Activated CD4-positive, alpha-beta T cell treated with anti-CD3 and anti-CD28 coated beads, Interleukin-2, amount 50 U/mL, for 48 hours (primary cell): ENCODE measurements around the gene NTRK2.
"Not testable (repeated sequence)": the region's sequence is repeated elsewhere in the genome, so short reads cannot be mapped to it uniquely, and the experiment has no call there.

Source experiments
- DNase-seq, 2 experiments: peaks; one replicate each; pipeline ENCODE4 v3.0.0-alpha.2; 2020

Gene NTRK2

DNA sequence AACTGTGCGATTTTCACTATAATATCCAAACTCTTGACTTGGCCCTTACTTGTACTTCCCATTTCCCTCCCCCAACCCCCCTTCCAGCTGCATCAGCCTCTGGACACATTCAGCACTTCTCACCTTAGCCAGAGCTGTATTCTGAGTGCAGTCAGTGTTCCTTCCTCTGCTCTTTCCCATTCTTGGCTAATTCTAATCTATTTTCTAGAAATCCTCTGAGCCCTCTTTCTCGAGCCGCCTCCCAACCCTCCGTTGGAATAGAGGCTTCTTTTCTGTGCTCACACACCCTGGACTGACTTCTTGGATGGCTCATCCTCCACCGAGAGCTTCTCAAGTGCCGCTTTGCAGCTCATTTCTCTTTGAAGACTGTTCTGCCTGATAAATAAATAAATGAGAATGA, 188.8 kb downstream of the NTRK2 start:
- DNase-seq: no peak

DNA sequence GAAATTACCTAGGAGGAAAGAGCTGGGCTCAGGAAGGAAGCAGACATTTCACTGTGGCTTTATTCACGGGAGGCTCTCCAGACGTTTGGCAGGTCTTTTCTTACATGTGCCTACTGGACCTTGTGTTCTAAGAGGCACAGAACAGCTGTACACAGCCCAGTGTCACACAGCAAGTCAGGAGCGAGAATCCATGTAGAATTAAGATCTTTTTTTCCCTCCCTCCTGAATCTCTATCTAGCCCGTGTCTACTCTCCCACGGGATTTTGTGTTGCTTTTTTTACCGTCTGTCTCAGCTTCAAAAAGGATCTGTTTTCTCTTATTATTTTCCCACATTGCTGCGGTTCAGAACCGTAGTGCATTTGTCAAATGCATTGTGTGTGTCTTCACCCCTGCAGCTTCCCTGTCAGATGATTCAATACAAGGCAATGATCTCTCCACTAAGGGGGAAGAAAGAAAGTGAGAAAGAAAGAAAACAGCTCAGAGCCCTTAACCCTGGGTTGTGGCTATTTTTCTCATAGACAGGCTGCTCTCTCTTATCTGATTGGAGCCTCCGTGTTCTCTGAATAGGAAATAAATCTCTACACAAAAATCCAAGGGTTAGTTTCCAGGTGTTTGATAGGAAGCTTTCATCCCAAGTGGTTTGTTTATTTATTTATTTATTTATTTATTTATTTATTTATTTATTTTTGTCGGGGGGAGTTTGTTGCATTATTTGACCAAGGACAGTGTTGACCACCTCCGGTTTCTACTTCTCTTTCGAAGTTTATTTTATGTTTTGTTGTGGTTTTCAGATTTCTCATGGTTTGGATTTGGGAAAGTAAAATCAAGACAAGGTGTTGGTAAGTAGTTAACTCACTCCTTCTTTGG, 191.0 kb downstream of the NTRK2 start:
- no peak for DNase-seq

DNA sequence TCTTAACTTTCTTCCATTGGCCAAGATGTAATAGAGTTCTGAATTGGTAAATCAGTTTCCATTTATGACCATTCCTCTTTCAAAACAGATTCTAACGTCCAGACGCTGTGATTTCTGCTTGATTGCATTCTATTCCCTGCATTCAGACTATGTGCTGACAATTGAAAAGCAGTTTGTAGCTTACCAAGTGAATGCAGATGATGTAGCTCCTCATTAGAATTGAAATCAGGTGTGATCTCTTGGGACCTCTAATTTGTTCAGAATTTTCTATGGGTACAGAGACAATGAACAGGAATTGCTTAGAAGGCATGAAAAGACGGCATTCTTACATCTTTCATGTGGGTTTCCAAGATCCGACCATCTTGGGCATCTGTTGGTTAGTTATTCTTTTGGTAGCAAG, 191.9 kb downstream of the NTRK2 start:
- DNase-seq: no peak

DNA sequence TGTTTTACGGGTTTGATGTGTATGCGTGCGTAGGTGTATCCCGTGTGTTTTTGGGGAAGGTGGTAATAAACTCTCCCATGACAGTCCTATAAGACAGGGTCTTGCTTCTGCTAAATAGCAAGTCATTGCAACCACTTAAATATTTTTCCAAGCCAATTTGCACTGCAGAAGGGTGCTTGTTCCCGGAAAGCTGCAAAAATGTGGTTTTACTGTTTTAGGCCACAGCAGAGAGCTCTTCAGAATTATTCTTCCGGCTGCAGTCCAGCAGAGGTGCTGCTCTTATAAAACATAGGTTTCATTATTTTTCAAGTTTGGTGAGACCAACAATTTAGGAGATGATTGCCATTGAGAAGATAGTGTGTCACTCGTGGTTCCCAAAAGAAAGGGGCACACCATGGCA, 192.8 kb downstream of the NTRK2 start:
- DNase-seq: no peak

DNA sequence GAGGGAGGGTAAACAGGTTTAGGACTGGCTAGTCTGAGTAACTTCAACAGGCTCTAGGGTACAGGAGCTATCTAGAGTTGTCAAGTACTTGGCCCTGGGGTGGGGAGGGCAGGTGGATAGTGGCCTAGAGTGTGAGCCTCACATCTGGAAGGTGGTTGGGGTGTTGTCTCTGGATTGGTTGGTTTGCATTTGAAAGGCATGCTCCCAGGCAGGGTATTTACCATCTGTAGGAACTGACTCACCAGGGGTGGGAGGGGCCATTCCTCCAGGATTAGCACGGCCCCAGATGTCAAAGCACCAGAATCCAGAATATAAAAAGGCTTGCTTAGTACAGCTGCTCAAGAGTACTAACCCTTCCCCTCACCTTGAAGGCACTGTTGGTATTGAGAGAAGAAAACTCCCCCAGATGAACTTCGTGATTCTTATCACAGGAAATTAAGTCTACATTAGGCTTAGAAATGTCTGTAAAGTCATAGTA, 193.3 kb downstream of the NTRK2 start:
- no peak for DNase-seq

- no peak for DNase-seq
Observed at GRCh38 chr9:84863372-84863771, 193.8 kb downstream of the NTRK2 start.

DNA sequence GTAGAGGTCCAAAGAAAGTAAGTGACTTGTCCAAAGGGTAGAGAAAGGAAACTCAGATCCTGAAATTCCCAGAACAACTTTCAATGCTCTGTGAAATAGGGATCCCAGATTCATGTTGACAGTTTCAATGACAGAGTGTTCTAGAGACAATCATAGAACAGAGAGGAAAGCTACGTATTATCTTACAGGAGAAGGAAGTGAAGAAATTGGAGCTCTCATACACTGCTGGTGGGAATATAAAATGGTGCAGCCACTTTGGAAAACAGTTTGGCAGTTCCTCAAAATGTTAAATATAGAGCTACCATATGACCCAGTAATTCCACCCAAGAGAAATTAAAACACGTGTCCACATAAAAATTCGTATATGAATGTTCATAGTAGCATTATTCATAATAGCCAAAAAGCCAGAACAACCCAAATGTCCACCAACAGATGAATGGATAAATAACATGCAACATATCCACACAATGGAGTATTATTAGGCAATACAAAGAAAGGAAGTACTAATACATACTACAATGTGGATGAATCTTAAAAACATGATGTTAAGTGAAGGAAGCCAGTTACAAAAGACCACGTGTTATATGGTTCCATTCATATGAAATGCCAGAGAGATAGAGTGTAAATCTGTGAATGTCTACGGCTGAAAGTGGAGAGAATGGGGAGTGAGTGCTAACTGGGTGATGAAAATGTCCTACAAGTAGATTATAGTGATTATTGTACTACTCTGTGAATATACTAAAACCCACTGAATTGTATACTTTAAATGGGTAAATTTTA, 197.1 kb downstream of the NTRK2 start:
- no peak for DNase-seq

- no peak for DNase-seq
Observed at GRCh38 chr9:84867186-84867585, 197.7 kb downstream of the NTRK2 start.

DNA sequence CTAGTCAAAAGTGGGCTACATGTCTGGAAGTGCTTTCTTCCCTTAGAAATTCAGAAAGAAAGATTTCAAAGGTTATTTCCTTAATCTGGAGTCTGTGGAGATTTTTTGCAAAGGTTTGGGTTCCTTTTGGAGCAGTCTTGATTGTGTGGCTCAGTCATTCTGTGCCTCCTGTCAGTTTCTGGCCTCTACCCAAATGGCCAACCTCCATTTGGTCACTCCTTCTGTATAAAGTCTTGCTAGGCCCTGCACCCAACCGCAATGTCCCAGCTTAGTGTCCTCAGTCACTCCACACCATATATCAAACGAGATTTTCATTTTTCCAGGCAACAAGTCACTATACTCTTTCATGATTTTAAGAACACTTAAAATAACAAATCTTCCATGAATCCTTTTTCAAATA, 199.6 kb downstream of the NTRK2 start:
- DNase-seq: no peak

GRCh38 chr9:84871983-84872382, 202.5 kb downstream of the NTRK2 start:
- DNase-seq: no peak

- no peak for DNase-seq
Observed at GRCh38 chr9:84874022-84874421, 204.5 kb downstream of the NTRK2 start.

DNA sequence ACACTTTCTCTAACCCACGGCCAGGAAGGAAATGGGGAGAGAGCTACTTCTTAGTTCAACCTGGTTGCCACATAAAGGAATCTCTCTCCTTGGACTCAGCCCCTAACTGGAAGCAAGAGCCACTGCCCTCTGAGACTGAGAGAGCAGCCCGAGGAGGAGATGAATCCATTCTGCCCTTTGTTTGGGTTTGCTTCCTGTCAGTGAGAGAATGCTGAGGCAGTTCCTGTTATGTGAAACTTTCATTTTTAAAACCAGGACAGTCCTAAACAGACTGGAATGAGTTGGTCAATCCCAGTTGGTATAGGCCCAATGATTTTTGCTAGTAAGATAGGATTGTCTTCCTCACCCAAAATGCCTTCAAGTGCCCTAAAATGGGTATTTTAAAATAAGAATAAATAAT, 205.1 kb downstream of the NTRK2 start:
- no peak for DNase-seq

- no peak for DNase-seq
Observed at GRCh38 chr9:84875193-84875592, 205.7 kb downstream of the NTRK2 start.

DNA sequence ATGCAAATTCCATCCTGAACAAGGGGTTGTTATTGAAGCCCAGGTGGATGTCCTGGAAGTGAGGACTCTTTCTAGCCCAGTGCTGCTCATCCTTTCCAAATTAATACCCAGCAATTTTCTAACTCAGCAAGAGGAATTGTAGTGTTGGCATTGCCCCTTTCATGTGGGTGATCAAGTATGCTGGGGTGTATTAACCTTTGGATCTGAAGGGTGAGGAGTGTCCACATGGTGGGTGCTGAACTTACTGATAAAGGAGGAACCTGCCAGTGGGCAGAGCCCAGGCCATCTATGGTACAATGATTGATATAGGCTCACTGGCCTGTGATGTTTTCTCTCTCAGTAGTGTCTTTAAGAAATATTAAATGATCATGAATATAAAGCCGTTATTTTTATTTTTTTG, 210.1 kb downstream of the NTRK2 start:
- no peak for DNase-seq

DNA sequence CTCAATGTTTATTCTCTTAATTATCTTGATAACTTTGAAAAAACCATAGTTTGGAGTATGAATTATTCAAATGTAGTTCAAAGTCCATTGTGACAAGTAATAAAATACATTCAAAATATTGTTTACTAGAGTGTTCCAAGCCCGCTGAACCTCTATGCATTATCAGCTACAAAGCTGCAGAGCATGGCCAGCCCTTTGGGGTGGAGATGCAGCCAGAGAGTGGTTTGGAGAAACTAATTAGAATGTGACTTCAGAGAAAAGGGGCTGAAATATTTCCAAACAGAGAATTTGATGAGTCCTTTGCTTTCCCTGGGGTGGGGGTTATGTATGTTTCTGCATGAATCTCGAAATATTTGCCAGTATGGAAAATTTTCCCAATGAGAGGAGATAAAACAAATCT, 211.3 kb downstream of the NTRK2 start:
- no peak for DNase-seq

GRCh38 chr9:84886866-84887265, 217.3 kb downstream of the NTRK2 start:
- no peak for DNase-seq

DNA sequence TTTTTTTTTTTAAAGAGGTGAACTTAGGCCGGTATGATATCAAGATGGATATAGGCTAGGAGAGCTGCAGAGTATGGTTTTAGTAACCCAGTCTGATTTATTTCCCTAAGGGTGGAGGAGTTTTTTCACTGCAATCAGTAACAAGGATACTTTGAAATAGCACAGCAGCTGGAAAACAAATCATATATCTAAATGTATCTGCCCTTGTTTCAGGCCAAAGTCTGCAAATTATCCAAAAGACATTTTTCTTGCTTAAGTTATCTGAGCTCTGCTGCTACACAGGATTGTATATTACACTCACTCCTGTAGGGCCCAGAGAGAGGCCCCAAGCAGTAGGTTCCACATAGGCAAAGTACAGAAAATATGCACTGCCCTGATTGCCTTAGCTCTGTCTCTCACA, 222.4 kb downstream of the NTRK2 start:
- DNase-seq: no peak

DNA sequence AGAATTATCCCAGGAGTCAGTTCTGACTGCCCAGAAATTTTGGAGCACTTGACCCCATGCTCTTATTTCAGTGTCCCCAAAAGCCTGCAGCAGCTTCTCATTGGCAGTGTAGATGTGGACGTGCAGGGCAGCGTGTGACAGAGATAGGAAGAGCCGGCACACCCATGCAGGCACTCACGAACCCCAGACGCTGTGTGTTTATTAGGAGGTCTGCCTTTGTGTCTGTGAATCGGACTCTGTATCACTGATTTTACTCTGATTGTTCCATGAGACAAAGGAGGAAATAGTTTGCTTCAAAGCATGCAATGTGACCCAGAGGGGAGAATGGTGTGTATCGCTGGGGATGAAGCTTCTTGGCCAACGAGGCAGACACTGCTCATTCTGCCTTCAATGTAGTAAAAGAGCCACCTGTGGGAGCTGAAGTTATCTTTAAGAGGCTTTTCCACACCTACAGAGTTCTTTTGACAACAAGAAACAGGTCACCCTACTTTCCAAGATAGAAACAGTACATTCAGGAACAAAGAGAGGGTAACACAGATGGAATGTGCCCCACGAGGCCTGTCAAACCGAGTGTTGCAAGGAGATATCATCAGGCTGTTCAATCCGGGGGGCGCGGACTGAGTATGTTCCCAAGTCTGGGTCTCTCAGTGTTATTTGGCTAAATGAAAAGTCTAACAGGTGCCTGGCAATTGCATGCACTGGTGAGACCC, 224.0 kb downstream of the NTRK2 start:
- no peak for DNase-seq

GRCh38 chr9:84894859-84895258, 225.3 kb downstream of the NTRK2 start:
- DNase-seq: no peak

- DNase-seq: no peak
Observed at GRCh38 chr9:84897362-84898094, 228.0 kb downstream of the NTRK2 start.

- DNase-seq: no peak
Observed at GRCh38 chr9:84898188-84898587, 228.7 kb downstream of the NTRK2 start.

GRCh38 chr9:84898618-84899017, 229.1 kb downstream of the NTRK2 start:
- DNase-seq: not testable (repeated sequence)

- DNase-seq: no peak
Observed at GRCh38 chr9:84899326-84899725, 229.8 kb downstream of the NTRK2 start.
